AG09309 (cell line): ENCODE data around the gene NFKBIA.

Experiments used
- DNase-seq: peaks from one replicate; pipeline ENCODE4 v3.0.0-alpha.2; 2010; ENCODE audit warnings: low read depth
- H3K4me3 ChIP-seq: 2 replicates; pipeline ENCODE4 v1.5.1; 2011; ENCODE audit warnings: mild to moderate bottlenecking, low read depth, low read length, moderate library complexity; ENCODE audit not compliant: control insufficient read depth
- CTCF ChIP-seq: IDR thresholded peaks from 2 replicates; pipeline ENCODE4 v1.5.1; 2011; ENCODE audit warnings: mild to moderate bottlenecking, low read depth, low read length, inconsistent platforms; ENCODE audit not compliant: insufficient read depth, control insufficient read depth; ENCODE audit errors: missing control alignments

The NFKBIA gene

GRCh38 chr14:35407306-35407630 is 2.7 kb upstream of the NFKBIA start:
- DNase-seq = no peak
- no peak overlapping the region for H3K4me3 ChIP-seq
- no peak for TF ChIP-seq CTCF

- TF ChIP-seq CTCF = peak; percentile 81
- H3K4me3 ChIP-seq = no peak overlapping the region
- DNase-seq = no peak
Measured at GRCh38 chr14:35406506-35407305, 2.2 kb upstream of the NFKBIA start.

GRCh38 chr14:35406090-35406489 is 1.5 kb upstream of the NFKBIA start:
- no peak for DNase-seq
- TF ChIP-seq CTCF = no peak
- no peak overlapping the region for H3K4me3 ChIP-seq

GRCh38 chr14:35405304-35405996 is 901 bp upstream of the NFKBIA start:
- DNase-seq = no peak
- no peak for TF ChIP-seq CTCF
- peak overlapping the region; percentile 77 for H3K4me3 ChIP-seq

- no peak for TF ChIP-seq CTCF
- peak overlapping the region; percentile 77 for H3K4me3 ChIP-seq
- DNase-seq = peak; percentile 71
Measured at GRCh38 chr14:35403603-35404448, 723 bp downstream of the NFKBIA start.

GRCh38 chr14:35403114-35403602 is 1.4 kb downstream of the NFKBIA start:
- no peak for TF ChIP-seq CTCF
- peak overlapping the region; percentile 48 for H3K4me3 ChIP-seq
- no peak for DNase-seq
